SK-N-SH (cell line): ENCODE measurements around the gene KCND3. TPM values are rescaled to one million over a fixed set of nuclear protein-coding genes. Genes with fewer than 3 reads are reported as not detected.

Experiments used
- CTCF ChIA-PET: fragments of 300-600, 350-600 bp; formaldehyde crosslinking; extraction: SDS; loops from one replicate; lab custom pipeline; 2021; lab: Yijun Ruan, JAX
- POLR2A ChIA-PET: fragments of 350-600 bp; sonication (Branson Sonifier 250); formaldehyde crosslinking; extraction: SDS; loops from one replicate; lab custom pipeline; 2020; ENCODE audit warnings: antibody characterized with exemption, inconsistent platforms; lab: Yijun Ruan, JAX
- DNase-seq: peaks from one replicate; pipeline ENCODE4 v3.0.0; 2012
- H2AFZ ChIP-seq: fragments of 200-600 bp; sonication (generic); 2 replicates; pipeline ENCODE4 v1.8.1; 2016; ENCODE audit warnings: antibody characterized with exemption, mild to moderate bottlenecking, low read depth
- H3F3A ChIP-seq: fragments of 200-600 bp; sonication (generic); replicated peaks from 2 replicates; pipeline ENCODE3; 2016; ENCODE audit warnings: antibody characterized with exemption, mild to moderate bottlenecking; ENCODE audit not compliant: insufficient read depth
- H3K27ac ChIP-seq, 2 experiments: fragments of 200-500 bp in 1 of 2; fragments of 200-600 bp in 1 of 2; sonication (Bioruptor generic) in 1 of 2; sonication (generic), shearing (Covaris generic) in 1 of 2; 2 replicates each; pipeline versions ENCODE4 v1.5.1 to v1.6.1; 2014 to 2016; ENCODE audit warnings: low read depth in 2 of 2, inconsistent platforms in 1 of 2, low read length in 1 of 2, mild to moderate bottlenecking in 1 of 2, mixed read lengths in 1 of 2
- H3K27me3 ChIP-seq: fragments of 200-600 bp; sonication (generic), shearing (Covaris generic); 2 replicates; pipeline ENCODE4 v1.6.1; 2016; ENCODE audit warnings: mixed run types; ENCODE audit not compliant: insufficient read depth
- H3K36me3 ChIP-seq, 2 experiments: fragments of 200-500 bp in 1 of 2; fragments of 200-600 bp in 1 of 2; sonication (Bioruptor generic) in 1 of 2; sonication (generic) in 1 of 2; replicated peaks in 1 of 2; 2 replicates each; pipeline versions ENCODE3 to v1.5.1; 2014 to 2016; ENCODE audit warnings: low read length in 1 of 2, mild to moderate bottlenecking in 1 of 2; ENCODE audit not compliant: insufficient read depth in 2 of 2, control insufficient read depth in 1 of 2
- H3K4me1 ChIP-seq, 2 experiments: fragments of 200-500 bp in 1 of 2; fragments of 200-600 bp in 1 of 2; sonication (Bioruptor generic) in 1 of 2; sonication (generic), shearing (Covaris generic) in 1 of 2; 2 replicates each; pipeline versions ENCODE4 v1.5.1 to v1.6.1; 2014 to 2016; ENCODE audit warnings: low read depth in 1 of 2, low read length in 1 of 2, mixed run types in 1 of 2; ENCODE audit not compliant: insufficient read depth in 2 of 2, control insufficient read depth in 1 of 2
- H3K4me2 ChIP-seq: fragments of 200-600 bp; sonication (generic), shearing (Covaris generic); 2 replicates; pipeline ENCODE4 v1.6.1; 2017; ENCODE audit warnings: mixed run types
- H3K4me3 ChIP-seq, 2 experiments: fragments of 200-500 bp in 1 of 2; fragments of 200-600 bp in 1 of 2; sonication (Bioruptor generic) in 1 of 2; sonication (generic), shearing (Covaris generic) in 1 of 2; 2 replicates each; pipeline versions ENCODE4 v1.5.1 to v1.8.1; 2014 to 2016; ENCODE audit warnings: low read depth in 2 of 2, inconsistent platforms in 1 of 2, low read length in 1 of 2, mild to moderate bottlenecking in 1 of 2, mixed read lengths in 1 of 2, moderate library complexity in 1 of 2
- H3K79me2 ChIP-seq: fragments of 200-600 bp; sonication (generic); 2 replicates; pipeline ENCODE4 v1.8.1; 2017; ENCODE audit warnings: mild to moderate bottlenecking; ENCODE audit not compliant: insufficient read depth
- H3K9ac ChIP-seq: fragments of 200-600 bp; sonication (generic); 2 replicates; pipeline ENCODE4 v1.6.1; 2017; ENCODE audit warnings: mixed run types
- H3K9me2 ChIP-seq: fragments of 200-600 bp; sonication (generic); 2 replicates; pipeline ENCODE4 v1.6.1; 2017; ENCODE audit warnings: mixed run types
- H3K9me3 ChIP-seq: fragments of 200-600 bp; sonication (generic); 2 replicates; pipeline ENCODE4 v1.6.1; 2017; ENCODE audit warnings: mixed run types, mild to moderate bottlenecking, moderate library complexity
- H4K20me1 ChIP-seq: fragments of 200-600 bp; sonication (generic); 2 replicates; pipeline ENCODE4 v1.6.1; 2017; ENCODE audit warnings: mild to moderate bottlenecking, mixed run types; ENCODE audit not compliant: insufficient read depth
- CHD2 ChIP-seq: fragments of 150-350 bp; IDR thresholded peaks from 2 replicates; pipeline ENCODE4 v1.6.1; 2018; ENCODE audit warnings: low read length; ENCODE audit not compliant: partially characterized antibody
- ELF1 ChIP-seq: IDR thresholded peaks from 2 replicates; pipeline ENCODE4 v1.4.0; 2012
- EP300 ChIP-seq, 2 experiments: IDR thresholded peaks; 2 replicates each; pipeline versions ENCODE4 v1.4.0 to v1.6.1; 2012; ENCODE audit warnings: borderline replicate concordance in 1 of 2, low read depth in 1 of 2, low read length in 1 of 2
- EZH2phosphoT487 ChIP-seq: fragments of 200-600 bp; sonication (generic); IDR thresholded peaks from 2 replicates; pipeline ENCODE4 v1.6.1; 2017; ENCODE audit warnings: low read depth, mixed run types, mild to moderate bottlenecking, antibody characterized with exemption, moderate library complexity, borderline replicate concordance
- FOSL2 ChIP-seq: IDR thresholded peaks from 2 replicates; pipeline ENCODE4 v1.4.0; 2012; ENCODE audit warnings: low read depth, mild to moderate bottlenecking, moderate library complexity, borderline replicate concordance
- FOXJ3 ChIP-seq: sonication (generic); formaldehyde crosslinking; IDR thresholded peaks from 2 replicates; pipeline ENCODE4 v1.5.1; 2020; ENCODE audit warnings: mild to moderate bottlenecking, missing genetic modification reagents
- GATA2 ChIP-seq: sonication (generic); formaldehyde crosslinking; IDR thresholded peaks from 2 replicates; pipeline ENCODE4 v1.5.0; 2020; ENCODE audit warnings: mild to moderate bottlenecking, missing genetic modification reagents
- JUND ChIP-seq: IDR thresholded peaks from 2 replicates; pipeline ENCODE4 v1.4.0; 2012
- MEF2A ChIP-seq: IDR thresholded peaks from 2 replicates; pipeline ENCODE4 v1.4.0; 2012; ENCODE audit warnings: low read depth, borderline replicate concordance
- MXI1 ChIP-seq: IDR thresholded peaks from 2 replicates; pipeline ENCODE4 v1.6.1; 2012; ENCODE audit warnings: mild to moderate bottlenecking, low read depth, low read length, improper control_type of control experiment
- NRF1 ChIP-seq: IDR thresholded peaks from 2 replicates; pipeline ENCODE4 v1.6.1; 2012; ENCODE audit warnings: low read depth, mild to moderate bottlenecking, low read length
- POLR2AphosphoS5 ChIP-seq: IDR thresholded peaks from 2 replicates; pipeline ENCODE4 v1.6.1; 2012; ENCODE audit warnings: low read depth, low read length
- RAD21 ChIP-seq: IDR thresholded peaks from 2 replicates; pipeline ENCODE4 v1.6.1; 2012; ENCODE audit warnings: mild to moderate bottlenecking, low read length
- RCOR1 ChIP-seq: fragments of 150-350 bp; IDR thresholded peaks from 2 replicates; pipeline ENCODE4 v1.6.1; 2017; ENCODE audit warnings: antibody characterized with exemption, low read length
- RXRA ChIP-seq: IDR thresholded peaks from 2 replicates; pipeline ENCODE4 v1.4.0; 2012; ENCODE audit warnings: low read depth, mild to moderate bottlenecking, borderline replicate concordance
- SMC3 ChIP-seq: IDR thresholded peaks from 2 replicates; pipeline ENCODE4 v1.6.1; 2012; ENCODE audit warnings: low read depth, low read length, improper control_type of control experiment
- TAF1 ChIP-seq: IDR thresholded peaks from 2 replicates; pipeline ENCODE4 v1.6.1; 2012; ENCODE audit warnings: low read depth, mild to moderate bottlenecking, low read length, moderate library complexity, borderline replicate concordance
- TCF12 ChIP-seq: IDR thresholded peaks from 2 replicates; pipeline ENCODE4 v1.4.0; 2012
- YY1 ChIP-seq: IDR thresholded peaks from 2 replicates; pipeline ENCODE4 v1.4.0; 2012; ENCODE audit warnings: low read depth, mild to moderate bottlenecking
- WGBS: methylation state at CpG from one replicate; pipeline ENCODE4 v1.1.6; 2017; ENCODE audit warnings: low lambda C conversion rate; 5-methylcytosine and 5-hydroxymethylcytosine counted together
- polyA plus RNA-seq, 3 experiments: library from polyadenylated mRNA; depleted of rRNA; stranded (reverse); fragments of >200 nt; gene quantifications; 2 replicates each; pipeline ENCODE4 v1.2.3, GENCODE V29; 2012
- TF ChIP-seq, protein P1 (sequence below): IDR thresholded peaks from 2 replicates; pipeline ENCODE4 v1.6.1; 2012; ENCODE audit warnings: mild to moderate bottlenecking, low read depth, low read length, moderate library complexity
- TF ChIP-seq, protein P2 (sequence below): fragments of 200-600 bp; sonication (generic); IDR thresholded peaks from 2 replicates; pipeline ENCODE4 v1.6.1; 2017; ENCODE audit warnings: antibody characterized with exemption, mild to moderate bottlenecking, moderate library complexity

The KCND3 gene
- polyA plus RNA-seq, 1 of the 3 experiments (the other 2 are of a cell fraction) = not detected

- no peak overlapping the region for H3K9ac ChIP-seq
- TF ChIP-seq ELF1 (no peak), YY1 (no peak), RCOR1 (no peak), RXRA (no peak), CHD2 (no peak), EP300 (IDR thresholded peaks at IDR 0.05; ENCODE audit: borderline replicate concordance in 1 of 2, low read depth in 1 of 2, low read length in 1 of 2) (no peak), FOSL2 (no peak), SMC3 (no peak), MXI1 (no peak)
- TF ChIP-seq, protein P1, sequence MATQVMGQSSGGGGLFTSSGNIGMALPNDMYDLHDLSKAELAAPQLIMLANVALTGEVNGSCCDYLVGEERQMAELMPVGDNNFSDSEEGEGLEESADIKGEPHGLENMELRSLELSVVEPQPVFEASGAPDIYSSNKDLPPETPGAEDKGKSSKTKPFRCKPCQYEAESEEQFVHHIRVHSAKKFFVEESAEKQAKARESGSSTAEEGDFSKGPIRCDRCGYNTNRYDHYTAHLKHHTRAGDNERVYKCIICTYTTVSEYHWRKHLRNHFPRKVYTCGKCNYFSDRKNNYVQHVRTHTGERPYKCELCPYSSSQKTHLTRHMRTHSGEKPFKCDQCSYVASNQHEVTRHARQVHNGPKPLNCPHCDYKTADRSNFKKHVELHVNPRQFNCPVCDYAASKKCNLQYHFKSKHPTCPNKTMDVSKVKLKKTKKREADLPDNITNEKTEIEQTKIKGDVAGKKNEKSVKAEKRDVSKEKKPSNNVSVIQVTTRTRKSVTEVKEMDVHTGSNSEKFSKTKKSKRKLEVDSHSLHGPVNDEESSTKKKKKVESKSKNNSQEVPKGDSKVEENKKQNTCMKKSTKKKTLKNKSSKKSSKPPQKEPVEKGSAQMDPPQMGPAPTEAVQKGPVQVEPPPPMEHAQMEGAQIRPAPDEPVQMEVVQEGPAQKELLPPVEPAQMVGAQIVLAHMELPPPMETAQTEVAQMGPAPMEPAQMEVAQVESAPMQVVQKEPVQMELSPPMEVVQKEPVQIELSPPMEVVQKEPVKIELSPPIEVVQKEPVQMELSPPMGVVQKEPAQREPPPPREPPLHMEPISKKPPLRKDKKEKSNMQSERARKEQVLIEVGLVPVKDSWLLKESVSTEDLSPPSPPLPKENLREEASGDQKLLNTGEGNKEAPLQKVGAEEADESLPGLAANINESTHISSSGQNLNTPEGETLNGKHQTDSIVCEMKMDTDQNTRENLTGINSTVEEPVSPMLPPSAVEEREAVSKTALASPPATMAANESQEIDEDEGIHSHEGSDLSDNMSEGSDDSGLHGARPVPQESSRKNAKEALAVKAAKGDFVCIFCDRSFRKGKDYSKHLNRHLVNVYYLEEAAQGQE = no peak
- H3K27ac ChIP-seq = no peak overlapping the region
- no peaks in the 10 kb centered on the region for H4K20me1 ChIP-seq
- no peaks in the 10 kb centered on the region for H3K36me3 ChIP-seq
- no peaks in the 10 kb centered on the region for H3K9me2 ChIP-seq
- H2AFZ ChIP-seq = no peak overlapping the region
- H3K4me2 ChIP-seq = no peak overlapping the region
- no peaks in the 10 kb centered on the region; a peak in 1 of 4 replicates for H3K4me1 ChIP-seq
- H3F3A ChIP-seq = no peaks in the 10 kb centered on the region
- CTCF ChIA-PET = no interaction called here
- peaks cover 7% of the 10 kb centered on the region for H3K27me3 ChIP-seq
- no peak overlapping the region for H3K4me3 ChIP-seq
- no peaks in the 10 kb centered on the region for H3K9me3 ChIP-seq
- POLR2A ChIA-PET = no interaction called here
- WGBS = 34% methylated on average over 2 of the region's 2 CpGs
- no peak for DNase-seq
- no peaks in the 10 kb centered on the region for H3K79me2 ChIP-seq
Measured at GRCh38 chr1:111927652-111928051, 61.8 kb downstream of the KCND3 start.

- Histone ChIP-seq H3K27me3 (peaks cover 8% of the 10 kb centered on the region), H3K9me2 (no peaks in the 10 kb centered on the region), H2AFZ (no peak overlapping the region), H3F3A (no peaks in the 10 kb centered on the region), H4K20me1 (no peaks in the 10 kb centered on the region), H3K9ac (no peak overlapping the region), H3K79me2 (no peaks in the 10 kb centered on the region), H3K4me1 (no peaks in the 10 kb centered on the region; a peak in 1 of 4 replicates), H3K4me3 (no peak overlapping the region), H3K36me3 (no peaks in the 10 kb centered on the region), H3K4me2 (no peak overlapping the region), H3K27ac (no peak overlapping the region), H3K9me3 (no peaks in the 10 kb centered on the region)
- no peak for DNase-seq
- 10% methylated on average over 2 of the region's 2 CpGs for WGBS
- ChIA-PET POLR2A (no interaction called here), CTCF (no interaction called here)
- TF ChIP-seq, protein P2, sequence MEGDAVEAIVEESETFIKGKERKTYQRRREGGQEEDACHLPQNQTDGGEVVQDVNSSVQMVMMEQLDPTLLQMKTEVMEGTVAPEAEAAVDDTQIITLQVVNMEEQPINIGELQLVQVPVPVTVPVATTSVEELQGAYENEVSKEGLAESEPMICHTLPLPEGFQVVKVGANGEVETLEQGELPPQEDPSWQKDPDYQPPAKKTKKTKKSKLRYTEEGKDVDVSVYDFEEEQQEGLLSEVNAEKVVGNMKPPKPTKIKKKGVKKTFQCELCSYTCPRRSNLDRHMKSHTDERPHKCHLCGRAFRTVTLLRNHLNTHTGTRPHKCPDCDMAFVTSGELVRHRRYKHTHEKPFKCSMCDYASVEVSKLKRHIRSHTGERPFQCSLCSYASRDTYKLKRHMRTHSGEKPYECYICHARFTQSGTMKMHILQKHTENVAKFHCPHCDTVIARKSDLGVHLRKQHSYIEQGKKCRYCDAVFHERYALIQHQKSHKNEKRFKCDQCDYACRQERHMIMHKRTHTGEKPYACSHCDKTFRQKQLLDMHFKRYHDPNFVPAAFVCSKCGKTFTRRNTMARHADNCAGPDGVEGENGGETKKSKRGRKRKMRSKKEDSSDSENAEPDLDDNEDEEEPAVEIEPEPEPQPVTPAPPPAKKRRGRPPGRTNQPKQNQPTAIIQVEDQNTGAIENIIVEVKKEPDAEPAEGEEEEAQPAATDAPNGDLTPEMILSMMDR = no peak
- TF ChIP-seq FOSL2 (no peak), TCF12 (no peak), YY1 (no peak), RXRA (no peak), JUND (no peak), GATA2 (CRISPR knock-in tag) (no peak), MEF2A (no peak), RAD21 (no peak), FOXJ3 (no peak), NRF1 (no peak), ELF1 (no peak), EZH2phosphoT487 (no peak), POLR2AphosphoS5 (no peak), TAF1 (no peak)
- TF ChIP-seq, protein P1 = no peak
Measured at GRCh38 chr1:111924786-111925185, 64.7 kb downstream of the KCND3 start.
